Endothelial cell of umbilical vein (primary cell): Measurements from ENCODE around the gene SLC1A3.

ENCODE experiments used
- EZH2 ChIP-seq: IDR thresholded peaks from 2 replicates; pipeline ENCODE4 v1.6.1; 2012; ENCODE audit warnings: borderline replicate concordance, low read depth, mild to moderate bottlenecking, moderate library complexity, low read length, inconsistent platforms; ENCODE audit not compliant: severe bottlenecking
- FOS ChIP-seq: IDR thresholded peaks from 2 replicates; pipeline ENCODE4 v1.6.1; 2011; ENCODE audit warnings: mild to moderate bottlenecking, low read length, moderate library complexity, borderline replicate concordance; ENCODE audit not compliant: insufficient read depth
- MAX ChIP-seq: IDR thresholded peaks from 2 replicates; pipeline ENCODE4 v1.6.1; 2011; ENCODE audit not compliant: insufficient read depth, insufficient read length
- POLR2A ChIP-seq: IDR thresholded peaks from 2 replicates; pipeline ENCODE4 v1.6.1; 2012; ENCODE audit warnings: low read depth, mild to moderate bottlenecking, control low read depth, low read length
- POLR2AphosphoS5 ChIP-seq: IDR thresholded peaks from 2 replicates; pipeline ENCODE4 v1.6.1; 2012; ENCODE audit warnings: low read depth, mild to moderate bottlenecking, control low read depth, low read length, moderate library complexity; ENCODE audit not compliant: insufficient read depth
- TF ChIP-seq, protein P1 (sequence below), 2 donors: IDR thresholded peaks; 1 replicate in 1 of 2; 2 replicates in 1 of 2; pipeline ENCODE4 v1.5.1; 2011; ENCODE audit warnings: low read length in 2 of 2, mild to moderate bottlenecking in 2 of 2, moderate library complexity in 2 of 2, control low read depth in 1 of 2, inconsistent platforms in 1 of 2, low read depth in 1 of 2; ENCODE audit not compliant: insufficient read depth in 1 of 2; ENCODE audit errors: extremely low read depth in 1 of 2

DNA sequence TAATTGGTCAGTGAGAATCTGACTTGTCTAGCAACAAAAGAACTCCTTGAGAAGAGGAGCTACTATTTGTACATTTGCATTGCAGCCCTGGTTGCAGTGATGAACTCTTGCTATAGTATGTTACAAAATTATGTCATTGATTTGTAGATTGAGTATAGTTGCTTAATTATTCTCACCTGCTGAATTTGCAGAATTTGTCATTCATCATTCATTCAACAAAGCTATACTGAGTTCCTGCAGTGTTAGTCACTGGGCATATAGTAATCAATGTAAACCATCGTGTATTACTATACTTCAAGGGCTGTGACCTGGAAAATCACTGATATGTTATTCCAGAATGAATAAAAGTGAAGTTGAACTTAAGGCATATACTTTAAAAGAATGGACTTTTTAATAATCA, 50.1 kb downstream of the SLC1A3 start:
- TF ChIP-seq, protein P1, sequence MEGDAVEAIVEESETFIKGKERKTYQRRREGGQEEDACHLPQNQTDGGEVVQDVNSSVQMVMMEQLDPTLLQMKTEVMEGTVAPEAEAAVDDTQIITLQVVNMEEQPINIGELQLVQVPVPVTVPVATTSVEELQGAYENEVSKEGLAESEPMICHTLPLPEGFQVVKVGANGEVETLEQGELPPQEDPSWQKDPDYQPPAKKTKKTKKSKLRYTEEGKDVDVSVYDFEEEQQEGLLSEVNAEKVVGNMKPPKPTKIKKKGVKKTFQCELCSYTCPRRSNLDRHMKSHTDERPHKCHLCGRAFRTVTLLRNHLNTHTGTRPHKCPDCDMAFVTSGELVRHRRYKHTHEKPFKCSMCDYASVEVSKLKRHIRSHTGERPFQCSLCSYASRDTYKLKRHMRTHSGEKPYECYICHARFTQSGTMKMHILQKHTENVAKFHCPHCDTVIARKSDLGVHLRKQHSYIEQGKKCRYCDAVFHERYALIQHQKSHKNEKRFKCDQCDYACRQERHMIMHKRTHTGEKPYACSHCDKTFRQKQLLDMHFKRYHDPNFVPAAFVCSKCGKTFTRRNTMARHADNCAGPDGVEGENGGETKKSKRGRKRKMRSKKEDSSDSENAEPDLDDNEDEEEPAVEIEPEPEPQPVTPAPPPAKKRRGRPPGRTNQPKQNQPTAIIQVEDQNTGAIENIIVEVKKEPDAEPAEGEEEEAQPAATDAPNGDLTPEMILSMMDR (IDR thresholded peaks at IDR 0.05; ENCODE audit: extremely low read depth in 1 of 2, insufficient read depth in 1 of 2, low read depth in 1 of 2, low read length in 2 of 2), result no peak
- no peak for TF ChIP-seq POLR2A
- no peak for TF ChIP-seq MAX
- TF ChIP-seq POLR2AphosphoS5, result no peak
- TF ChIP-seq EZH2, result no peak
- TF ChIP-seq FOS, result no peak
